Ureter (tissue), 1 donor: ENCODE results near the gene DCBLD2. TPM values are rescaled to one million over a fixed set of nuclear protein-coding genes. Genes with fewer than 3 reads are reported as not detected.
"Not testable (repeated sequence)": the region's sequence is repeated elsewhere in the genome, so short reads cannot be mapped to it uniquely, and the experiment has no call there.

Experiments used
- DNase-seq: peaks from one replicate; pipeline ENCODE4 v3.0.0-alpha.2; 2020; ENCODE audit warnings: low spot score
- total RNA-seq: library from RNA; stranded (reverse); gene quantifications from one replicate; pipeline ENCODE4 v1.2.4, GENCODE V29; 2023
- donor health status: DM: yes; HTN: yes; CAD: no.

DCBLD2 gene
- total RNA-seq, 1 donor from 2014 or later = 21.1 TPM

GRCh38 chr3:98892263-98892662, 9.2 kb downstream of the DCBLD2 start:
- DNase-seq = no peak

GRCh38 chr3:98890965-98891910, 10.3 kb downstream of the DCBLD2 start:
- no peak for DNase-seq

DNA sequence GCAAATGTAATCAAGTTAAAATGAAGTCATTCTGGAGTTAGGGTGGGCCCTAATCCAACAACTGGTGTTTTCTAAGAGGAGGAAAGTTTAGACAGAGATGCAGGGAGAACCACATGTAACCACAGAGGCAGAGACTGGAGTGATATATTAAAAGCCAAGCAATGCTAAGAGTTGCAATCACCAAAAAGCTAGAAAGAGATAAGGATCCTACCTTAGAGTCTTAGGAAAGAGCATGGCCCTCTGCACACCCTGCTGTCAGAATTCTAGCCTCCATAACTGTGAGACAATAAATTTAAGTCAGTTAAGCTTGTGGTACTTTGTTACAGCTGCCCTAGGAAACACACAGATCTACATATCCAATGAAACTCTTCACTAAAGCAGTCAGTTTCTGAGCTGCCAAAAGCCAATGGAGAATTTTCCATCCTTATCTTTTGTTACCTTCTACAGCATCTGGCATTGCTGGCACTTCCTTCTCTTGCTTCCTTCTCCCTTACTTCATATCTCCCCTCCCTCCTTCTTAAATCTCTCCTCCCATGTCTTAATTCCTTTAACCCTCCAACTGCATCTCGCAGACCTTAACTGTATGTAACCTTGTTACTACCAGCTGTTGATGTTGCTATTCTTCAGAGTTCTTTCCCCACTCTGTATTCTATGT, 11.2 kb downstream of the DCBLD2 start:
- no peak for DNase-seq

GRCh38 chr3:98887684-98888083, 13.8 kb downstream of the DCBLD2 start:
- DNase-seq = no peak

- no peak for DNase-seq
Measured at GRCh38 chr3:98886525-98886924, 15.0 kb downstream of the DCBLD2 start.

DNA sequence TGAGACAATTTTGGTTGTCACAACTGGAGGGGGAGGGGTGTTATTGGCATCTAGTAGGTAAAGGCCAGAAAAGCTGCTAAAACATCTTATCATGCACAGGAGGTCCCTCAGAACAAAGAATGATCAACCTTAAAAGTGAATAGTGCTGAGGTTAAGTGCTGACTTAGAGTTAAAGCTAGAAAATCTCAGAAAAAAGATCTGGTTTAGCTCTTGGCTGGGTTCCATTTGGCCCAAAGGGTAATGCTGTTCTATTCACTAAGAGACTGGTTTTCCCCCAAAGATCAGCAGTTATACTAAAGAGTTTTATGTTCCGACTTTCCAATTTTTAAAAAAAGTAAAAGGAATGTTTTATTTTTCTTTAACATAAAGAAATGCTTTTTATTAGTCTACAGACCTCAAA, 15.6 kb downstream of the DCBLD2 start:
- no peak for DNase-seq

DNA sequence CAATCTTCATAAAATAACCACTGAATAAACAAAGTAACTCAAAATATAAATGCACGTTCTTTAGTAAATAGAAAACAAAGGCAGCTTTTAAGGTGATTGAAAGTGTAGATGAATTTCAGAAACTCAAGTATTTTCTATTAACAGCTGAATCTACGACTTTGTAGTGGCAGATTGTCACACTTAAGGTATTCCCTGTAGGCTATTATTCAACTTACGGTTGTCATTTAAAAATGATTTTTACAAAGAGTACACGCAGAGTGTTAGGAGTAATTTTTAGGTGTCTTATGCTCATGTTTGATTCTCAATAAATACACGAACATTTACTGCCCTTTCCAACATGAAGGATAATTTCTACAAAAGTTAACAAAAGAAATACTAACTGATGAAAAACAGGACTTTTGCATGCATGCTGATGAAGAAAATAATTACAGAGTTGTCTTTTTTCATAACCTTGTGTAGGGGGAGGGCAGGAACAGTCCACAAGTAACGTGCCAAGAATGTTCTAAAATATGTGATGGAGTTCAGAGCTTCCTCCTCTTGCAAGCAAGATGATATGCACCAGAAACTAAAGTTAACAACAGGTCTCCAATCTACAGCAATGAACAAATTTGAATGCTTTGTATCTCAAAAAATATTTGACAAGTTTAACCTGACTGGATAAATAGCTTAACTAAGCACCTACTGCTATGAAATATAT, 16.7 kb downstream of the DCBLD2 start:
- no peak for DNase-seq

DNA sequence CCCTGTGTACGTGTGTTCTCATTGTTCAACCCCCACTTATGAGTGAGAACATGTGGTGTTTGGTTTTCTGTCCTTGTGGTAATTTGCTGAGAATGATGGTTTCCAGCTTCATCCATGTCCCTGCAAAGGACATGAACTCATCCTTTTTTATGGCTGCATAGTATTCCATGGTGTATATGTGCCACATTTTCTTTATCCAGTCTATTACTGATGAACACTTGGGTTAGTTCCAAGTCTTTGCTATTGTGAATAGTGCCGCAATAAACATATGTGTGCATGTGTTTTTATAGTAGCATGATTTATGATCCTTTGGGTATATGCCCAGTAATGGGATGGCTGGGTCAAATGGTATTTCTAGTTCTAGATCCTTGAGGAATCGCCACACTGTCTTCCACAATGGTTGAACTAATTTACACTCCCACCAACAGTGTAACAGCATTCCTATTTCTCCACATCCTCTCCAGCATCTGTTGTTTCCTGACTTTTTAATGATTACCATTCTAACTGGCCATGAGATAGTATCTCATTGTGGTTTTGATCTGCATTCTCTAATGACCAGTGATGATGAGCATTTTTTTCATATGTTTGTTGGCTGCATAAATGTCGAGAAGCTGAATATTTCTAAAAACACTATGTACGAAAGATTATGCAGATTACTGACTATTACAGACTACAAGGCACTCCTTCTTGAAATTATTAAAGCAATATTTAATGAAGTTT, 18.7 kb downstream of the DCBLD2 start:
- DNase-seq = not testable (repeated sequence)

GRCh38 chr3:98877132-98877531, 24.4 kb downstream of the DCBLD2 start:
- no peak for DNase-seq

- DNase-seq = no peak
Measured at GRCh38 chr3:98875535-98875934, 26.0 kb downstream of the DCBLD2 start.

DNA sequence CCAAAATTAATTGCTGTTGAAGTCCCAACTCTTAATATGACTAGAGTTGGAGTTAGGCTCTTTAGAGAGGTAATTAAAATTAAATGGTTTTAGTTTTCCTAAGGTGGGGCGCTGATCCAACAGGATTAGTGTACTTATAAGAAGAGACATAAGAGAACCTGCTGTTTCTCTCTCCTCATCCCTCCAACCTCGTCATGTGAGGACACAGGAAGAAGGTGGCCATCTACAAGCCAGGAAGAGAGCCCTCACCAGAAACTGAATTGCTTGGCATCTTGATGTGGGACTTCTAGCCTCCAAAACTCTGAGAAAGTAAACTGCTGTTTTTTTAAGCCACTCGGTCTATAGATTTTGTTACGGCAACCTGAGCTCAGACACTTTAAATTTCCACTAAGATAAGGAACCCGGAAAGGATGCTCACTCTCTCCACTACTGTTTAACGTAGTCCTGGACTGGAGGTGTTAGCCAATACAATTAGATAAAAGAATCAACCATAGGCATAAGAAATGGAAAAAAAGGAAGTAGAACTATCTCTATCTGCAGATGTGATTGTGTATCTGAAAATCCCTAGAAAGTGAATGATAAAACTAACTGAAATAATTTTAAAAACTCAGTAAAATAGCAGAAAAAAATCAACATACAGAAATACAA, 26.8 kb downstream of the DCBLD2 start:
- no peak for DNase-seq

DNA sequence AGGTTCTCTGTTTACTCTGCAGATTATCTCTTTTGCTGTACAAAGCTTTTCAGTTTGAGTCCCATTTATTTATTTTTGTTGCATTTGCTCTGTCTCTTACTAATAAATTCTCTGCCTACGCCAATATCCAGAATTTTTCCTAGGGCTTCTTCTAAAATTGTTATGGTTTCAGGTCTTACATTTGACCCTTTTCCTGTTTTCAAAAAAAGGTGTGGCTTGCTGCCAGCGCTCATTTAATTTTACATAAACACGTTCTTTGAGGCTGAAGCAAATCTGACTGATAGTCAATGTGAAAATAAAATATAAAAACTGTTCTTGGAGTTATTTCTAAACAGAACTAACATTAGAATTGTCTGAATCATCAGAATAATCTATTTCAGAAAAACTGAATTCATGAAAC, 32.1 kb downstream of the DCBLD2 start:
- no peak for DNase-seq

GRCh38 chr3:98857971-98858370, 43.5 kb downstream of the DCBLD2 start:
- DNase-seq = not testable (repeated sequence)

GRCh38 chr3:98857258-98857657, 44.2 kb downstream of the DCBLD2 start:
- DNase-seq = not testable (repeated sequence)

GRCh38 chr3:98856724-98857123, 44.8 kb downstream of the DCBLD2 start:
- DNase-seq = no peak

DNA sequence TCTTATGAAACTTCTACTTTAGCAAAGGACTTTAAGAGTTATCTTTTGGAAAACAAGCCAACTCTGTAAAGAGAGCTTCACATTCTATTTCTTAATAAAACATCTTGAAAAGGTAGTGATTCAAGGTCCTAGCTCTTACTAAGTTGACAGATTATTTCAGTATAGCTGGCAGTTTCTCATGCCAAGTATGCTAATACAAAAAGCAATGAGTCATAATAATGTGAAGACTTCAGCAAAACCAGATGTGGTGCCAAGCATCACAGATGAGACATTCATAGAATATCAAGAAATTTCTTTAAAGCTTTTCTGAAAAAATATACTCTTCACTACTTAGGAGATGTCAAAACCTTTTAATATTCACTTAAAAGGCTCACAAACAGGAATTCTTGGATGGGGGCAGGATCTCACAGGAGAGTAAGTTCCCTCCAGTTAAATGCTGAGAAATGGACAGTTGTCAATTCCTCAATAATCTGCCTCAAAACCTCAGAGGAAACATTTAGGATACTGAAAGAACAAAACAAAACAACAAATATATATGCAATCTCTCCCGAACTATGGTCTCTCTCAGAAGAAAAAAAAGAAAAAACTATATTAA, 45.6 kb downstream of the DCBLD2 start:
- no peak for DNase-seq

DNA sequence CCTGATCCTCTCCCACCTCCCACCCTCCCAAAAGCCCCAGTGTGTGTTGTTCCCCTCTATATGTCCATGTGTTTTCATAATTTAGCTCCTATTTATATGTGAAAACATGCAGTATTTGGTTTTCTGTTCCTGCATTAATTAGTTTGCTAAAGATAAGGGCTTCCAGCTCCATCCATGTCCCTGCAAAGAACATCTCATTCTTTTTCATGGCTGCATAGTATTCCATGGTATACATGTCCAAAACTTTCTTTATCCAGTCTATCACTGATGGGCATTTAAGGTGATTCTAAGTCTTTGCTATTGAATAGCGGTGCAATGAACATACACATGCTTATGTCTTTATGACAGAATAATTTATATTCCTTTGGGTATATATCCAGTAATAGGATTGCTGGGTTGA, 53.4 kb downstream of the DCBLD2 start:
- DNase-seq = no peak

GRCh38 chr3:98846101-98846500, 55.4 kb downstream of the DCBLD2 start:
- DNase-seq = no peak

GRCh38 chr3:98843266-98843959, 58.1 kb downstream of the DCBLD2 start:
- no peak for DNase-seq

GRCh38 chr3:98839846-98840245, 61.6 kb downstream of the DCBLD2 start:
- DNase-seq = no peak
